HG03196 (cell line): ENCODE results near the gene EXOC4.

ENCODE experiments used
- ATAC-seq: cut with Tn5 transposase; IDR thresholded peaks from one replicate; pipeline ENCODE4 v1.9.1; 2021; ENCODE audit not compliant: unreplicated experiment

Gene EXOC4

DNA sequence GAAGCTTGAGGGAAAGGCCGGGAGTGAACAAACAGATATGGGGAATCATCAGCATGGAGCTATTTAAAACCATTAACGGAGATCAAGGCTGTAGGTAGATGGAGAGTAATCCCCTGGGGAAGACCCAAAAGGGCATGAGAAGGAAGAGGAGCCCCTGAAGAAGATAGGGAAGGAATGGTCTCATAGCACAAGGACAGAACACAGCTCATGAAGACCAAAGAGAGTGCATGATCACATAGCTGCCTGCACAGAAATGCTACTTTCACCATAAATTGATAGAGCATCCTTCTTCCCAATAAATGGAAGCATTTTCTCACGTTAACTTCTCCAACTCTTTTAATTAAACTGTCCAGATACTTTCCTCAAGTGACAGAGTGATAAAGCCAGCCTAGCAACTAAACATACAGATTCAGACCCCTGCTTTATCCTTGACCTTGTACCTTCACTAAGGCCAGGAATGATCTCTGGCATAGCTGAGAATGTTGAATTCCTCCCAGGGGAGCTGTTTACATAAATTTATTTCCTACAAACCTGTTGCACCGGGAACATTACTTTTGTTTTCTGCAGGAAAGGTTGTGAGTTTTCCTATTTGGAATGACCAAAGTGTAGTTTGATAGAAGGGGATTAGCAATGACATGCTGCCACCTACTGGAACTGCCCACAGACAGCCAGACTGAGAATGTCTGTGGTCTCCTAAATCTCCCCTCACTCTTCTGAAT lies 763.5 kb downstream of the EXOC4 start:
- ATAC-seq: no peak

DNA sequence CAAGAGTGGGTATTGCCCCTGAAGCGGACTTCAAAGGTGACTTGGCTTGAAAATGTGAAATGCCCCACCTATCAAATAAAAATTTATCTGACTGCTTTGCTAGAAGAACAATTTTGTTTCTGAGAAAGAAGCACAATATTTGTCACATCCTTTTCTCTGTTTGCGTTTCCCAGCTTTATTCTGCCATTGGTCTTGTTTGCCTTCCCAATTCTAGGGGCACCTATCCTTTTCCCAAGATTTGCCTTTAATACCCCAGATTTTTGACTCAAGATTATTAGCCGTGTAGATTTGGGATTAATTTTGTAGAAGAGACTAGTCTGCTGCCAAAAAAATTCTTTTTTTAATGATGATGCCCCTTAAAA lies 764.0 kb downstream of the EXOC4 start:
- no peak for ATAC-seq

DNA sequence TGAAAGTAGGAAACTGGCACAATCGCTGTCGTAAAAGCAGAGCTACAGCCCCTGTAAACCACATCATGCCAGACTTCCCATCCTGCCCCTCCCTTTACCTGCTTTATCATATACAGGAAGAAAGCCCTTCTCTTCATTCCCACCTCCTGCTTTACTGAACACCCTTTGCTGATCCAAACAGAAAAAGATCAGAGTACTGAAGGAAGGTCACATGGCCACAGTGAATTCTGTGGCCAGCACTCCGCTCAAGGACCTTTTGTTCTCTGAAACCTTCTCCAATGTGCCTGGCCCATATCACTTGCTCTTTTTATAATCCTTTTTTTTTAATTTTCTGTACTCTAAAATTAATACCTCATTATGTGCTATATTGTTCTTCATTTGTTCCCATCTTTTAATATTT lies 765.4 kb downstream of the EXOC4 start:
- no peak for ATAC-seq

DNA sequence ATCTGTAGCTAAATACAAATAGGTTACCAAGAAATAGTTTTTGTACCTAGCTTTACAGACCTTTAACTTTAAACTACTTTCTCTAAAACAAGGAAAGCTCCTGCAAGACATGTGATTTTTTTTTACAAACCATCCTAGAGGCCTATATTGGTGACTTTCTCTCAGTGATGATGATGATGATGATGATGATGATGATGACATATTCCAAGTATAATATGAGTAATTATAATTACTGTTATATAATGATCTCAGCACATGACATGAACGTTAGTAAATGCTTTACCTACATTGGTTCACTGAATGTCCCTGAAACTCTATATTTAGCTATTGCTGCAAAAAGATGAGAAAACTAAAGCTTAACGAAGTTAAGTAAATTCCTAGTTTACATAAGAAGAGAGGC lies 766.4 kb downstream of the EXOC4 start:
- ATAC-seq: no peak

DNA sequence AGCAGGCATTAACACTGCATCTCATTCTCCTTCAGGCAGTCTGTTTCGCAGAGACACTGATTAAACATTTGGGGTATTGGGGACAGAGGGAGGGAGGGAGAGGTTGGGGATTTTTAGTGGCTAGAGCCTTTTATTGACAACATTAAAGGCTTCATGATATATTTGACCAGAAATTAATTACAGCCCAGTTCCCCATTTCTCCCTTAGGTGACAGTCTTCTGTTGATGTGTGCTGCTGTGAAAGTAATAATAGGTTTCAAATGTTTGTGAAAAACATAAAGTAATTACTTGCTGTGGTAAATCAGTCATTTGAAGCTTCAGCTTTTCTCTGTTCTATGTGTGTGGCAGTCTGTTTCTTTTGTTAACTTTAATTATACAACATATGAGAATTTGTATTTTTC lies 769.0 kb downstream of the EXOC4 start:
- ATAC-seq: no peak

DNA sequence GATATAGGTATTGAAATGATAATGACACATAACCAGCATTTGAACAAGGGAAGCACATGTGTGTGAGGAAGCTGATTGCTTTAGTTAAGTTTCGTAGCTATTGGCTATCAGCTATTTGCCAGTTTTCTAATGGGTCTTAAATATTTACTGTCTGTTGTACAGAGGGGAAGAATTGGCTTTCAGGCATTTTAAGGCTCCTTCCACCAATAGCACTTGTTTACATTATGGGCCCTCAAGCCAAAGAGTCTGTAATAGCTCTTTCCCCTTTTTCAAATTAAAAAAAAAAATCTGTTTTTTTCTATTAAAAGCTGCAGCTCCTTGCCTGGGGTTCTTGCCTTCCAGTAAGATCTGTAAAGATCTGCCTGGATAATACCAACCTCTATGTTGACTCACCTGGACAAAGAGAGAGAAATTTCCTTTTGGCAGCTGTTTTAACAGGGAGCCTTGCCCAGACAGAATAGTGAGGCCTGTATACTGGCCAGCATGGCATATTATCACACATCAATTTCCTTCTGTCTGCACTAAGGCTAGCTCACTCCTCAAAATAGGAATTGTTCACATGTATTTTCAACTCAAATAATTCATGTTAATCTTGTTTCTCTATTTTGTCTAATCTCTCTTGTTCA lies 769.5 kb downstream of the EXOC4 start:
- ATAC-seq: no peak

DNA sequence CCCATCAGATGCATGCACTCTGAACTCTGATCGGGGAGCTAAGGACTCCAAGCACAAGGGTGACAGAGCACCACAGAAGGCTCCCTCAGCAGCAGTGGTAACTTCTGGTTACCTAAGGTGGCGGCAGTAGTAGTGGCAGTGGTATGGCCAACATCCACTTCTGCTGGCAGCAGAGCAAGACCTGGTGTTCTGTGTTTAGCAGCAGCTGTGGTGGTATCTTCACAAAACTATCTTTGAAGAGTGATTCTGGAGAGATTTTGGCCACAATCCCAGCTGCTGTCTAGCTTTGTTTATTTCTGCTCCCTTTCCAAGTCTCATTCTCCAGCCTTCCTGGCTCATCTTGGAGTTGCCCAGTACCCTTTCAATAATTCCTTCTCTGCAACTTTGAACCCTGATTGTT lies 771.9 kb downstream of the EXOC4 start:
- ATAC-seq: no peak

DNA sequence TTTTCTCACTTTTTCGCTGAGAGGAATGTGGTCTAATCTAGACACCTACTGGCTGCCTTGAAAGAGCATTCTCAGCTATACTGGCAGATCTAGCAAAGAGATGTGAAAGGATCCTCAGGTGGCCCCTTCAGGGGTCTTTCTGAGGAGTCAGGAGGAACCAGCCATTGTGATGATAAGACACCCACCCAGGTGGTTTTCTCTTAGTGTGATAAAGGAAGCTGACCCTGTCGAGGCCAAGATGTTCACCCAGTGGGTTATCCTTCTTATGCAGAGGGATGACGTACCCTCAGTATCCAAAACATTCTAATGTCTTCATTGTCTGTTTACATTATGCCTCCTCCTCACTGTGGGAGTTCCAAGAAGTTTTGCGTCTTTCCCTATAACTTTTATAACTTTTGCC lies 776.0 kb downstream of the EXOC4 start:
- ATAC-seq: no peak

DNA sequence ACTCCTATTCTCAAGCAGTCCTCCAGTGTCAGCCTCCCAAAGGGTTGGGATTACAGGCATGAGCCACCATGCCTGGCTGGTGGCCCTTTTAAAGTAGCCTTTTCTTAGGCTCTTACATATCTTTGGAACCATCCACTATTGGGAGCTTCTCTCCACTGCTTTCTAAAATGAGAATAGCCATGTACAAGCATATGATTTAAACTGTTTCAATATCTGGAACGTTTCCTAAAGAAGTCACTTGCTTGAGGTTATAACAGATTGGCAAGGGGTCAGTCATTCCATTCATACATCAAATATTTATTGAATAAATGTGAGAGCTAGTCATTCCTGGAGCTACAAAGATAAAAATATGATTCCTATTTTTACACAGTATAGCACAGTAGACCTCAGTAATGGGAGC lies 776.9 kb downstream of the EXOC4 start:
- no peak for ATAC-seq

DNA sequence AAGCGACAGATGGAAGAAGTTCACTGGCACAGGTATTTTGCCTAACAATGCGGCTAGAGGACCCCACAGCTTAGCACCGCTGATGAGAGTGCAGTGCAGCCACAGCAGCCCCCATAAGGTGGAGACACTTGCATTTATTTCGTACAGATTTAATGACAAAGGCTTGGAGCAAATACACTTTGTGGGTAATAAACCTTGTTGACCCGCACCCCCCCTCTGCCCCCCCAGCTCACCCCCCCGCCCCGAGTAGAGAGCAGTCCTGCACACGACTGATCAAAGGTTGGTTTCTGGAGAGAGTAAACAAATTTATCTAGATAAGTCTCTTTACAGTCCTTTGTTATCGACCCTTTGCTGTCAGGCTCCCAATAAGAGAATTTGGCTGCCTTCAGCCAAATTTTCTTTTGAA lies 777.6 kb downstream of the EXOC4 start:
- ATAC-seq: no peak

DNA sequence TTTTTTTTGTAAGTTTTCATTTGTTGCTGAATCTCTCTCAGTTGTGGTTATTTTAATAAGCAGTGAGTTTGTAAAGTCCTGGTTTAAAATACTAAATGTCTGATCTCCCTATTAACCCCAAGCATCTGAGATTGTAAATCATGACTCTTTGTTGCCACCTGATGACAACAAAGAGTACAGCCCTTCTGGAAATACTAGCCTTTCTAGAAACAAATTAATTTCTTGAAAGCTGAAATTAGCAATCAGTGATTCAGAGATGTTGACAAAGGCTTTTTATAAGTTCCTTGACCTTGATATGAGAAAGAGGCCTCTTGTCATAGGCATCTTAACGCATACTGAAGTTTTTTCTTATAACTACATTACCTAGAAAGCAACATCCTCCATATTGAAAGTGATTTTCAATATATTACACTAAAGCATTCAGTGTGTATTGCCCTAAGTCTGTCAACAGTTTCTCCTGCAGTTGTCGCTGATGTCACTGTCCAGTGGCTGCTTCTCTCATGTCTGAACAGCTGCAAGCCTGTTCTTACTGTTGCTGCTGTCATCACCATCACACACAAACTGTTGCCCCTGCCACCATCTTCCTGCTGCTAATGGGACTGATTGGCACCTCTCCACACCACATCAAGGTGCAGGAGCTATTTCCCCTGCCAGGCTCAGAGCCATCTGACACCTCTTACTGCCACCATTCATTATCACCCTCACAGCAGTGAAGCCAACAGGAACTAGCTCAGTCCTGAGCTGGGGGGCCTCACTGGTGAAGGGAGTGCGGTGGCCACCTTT lies 779.1 kb downstream of the EXOC4 start:
- ATAC-seq: no peak

DNA sequence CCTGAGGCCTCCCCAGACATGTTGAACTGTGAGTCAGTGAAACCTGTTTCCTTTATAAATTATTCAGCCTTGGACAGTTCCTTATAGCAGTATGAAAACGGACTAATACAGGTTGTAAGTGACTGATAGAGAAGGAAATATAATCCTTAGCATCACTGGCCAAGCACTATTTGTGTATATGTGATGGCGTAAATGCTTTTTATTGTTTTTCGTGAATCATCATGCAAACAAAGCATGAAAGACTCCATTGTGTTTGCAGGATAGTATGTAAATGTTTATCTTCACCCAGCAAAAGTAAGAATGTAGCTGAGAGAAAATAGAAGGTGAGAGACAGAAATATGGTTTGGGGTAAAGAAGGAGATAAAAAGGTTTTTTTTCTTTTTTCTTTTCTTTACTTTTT lies 781.8 kb downstream of the EXOC4 start:
- ATAC-seq: no peak

DNA sequence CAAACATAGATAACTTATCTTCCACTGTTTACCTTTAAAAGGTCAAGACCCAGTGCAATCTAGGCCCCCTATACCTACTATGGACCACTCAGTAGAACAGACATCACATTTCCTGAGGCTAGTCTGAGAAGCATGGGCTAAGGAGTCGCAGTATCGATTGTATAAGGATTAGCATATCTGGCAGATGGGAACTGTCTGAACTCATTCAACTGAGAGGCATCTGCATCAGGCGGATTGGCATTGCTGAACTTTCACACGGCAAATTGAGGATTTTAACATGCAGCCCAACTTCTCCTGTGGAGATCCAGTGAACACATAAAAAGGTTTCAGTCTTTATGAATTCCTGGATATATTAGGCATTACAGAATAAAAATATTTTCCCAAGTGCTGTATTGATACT lies 785.1 kb downstream of the EXOC4 start:
- no peak for ATAC-seq

DNA sequence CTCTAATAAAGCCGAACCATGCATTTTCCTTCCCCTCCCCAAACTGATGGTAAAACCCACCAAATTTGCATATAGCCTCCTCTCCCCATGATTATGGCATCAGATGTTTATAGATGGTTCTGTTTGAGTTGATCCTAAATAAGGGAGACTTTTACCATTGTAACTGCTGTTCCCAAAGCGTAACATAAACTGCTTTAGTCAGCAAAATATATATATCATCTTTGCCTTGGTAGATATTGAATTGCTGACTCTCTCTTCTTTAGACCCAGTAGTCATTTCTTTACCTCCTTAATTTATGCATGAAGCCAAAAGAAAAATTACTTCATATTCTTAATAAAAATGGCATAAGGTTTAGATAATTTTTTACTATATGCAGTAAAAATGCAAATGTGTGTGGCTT lies 788.1 kb downstream of the EXOC4 start:
- no peak for ATAC-seq

DNA sequence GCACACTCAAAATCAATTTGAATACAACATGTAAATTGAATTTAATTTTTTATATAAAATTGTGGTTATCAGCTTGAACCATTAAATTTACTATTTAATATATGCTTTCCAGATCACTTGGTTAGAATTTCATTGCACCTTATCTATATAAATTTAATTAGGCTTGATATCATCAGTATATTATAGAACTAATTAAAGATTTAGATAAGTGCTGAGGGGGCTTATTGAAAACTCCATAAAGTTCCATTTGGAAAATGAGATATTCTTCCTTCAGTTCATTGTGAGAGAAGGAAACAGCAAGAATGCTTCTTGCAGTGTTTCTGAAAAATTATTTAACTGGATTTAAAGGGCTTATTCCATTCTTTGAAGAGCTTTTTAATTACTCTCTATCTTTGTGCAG lies 788.6 kb downstream of the EXOC4 start:
- no peak for ATAC-seq

DNA sequence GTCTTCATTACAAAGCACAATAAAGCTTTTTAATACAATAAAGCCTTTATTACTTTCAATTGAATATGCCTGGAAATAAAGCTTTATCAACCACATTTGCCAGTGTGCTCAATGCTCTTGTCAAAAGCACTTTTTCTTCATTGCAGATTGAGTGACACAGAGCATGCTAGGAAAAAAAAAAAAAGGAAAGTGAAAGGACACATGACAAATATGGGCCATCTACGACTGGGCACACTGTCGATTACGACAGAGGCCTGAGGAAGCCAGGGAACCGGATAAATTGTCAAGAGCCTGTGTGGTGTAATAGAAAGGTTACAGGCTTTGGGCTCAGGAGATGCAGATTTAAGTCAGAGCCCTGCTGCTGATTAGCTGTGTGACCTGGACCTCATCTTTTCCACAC lies 789.4 kb downstream of the EXOC4 start:
- no peak for ATAC-seq

DNA sequence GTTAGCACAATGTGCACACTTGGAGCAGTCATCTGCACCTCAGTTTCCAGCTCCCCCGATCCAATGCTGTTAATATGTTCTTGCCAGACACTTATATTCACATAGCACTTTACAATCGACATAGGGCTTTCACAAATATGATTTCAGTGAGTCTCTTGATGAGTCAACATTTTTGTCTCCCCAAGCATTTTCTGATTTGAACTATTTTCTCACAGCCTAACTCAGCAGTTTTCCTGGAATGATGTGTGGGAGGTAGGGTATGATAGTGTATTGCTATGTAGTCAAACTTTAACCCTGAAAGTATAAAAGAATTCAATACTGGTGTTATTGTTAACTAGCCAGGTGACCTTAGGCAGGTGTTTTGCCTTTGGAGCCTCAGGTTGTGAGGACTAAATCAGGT lies 791.8 kb downstream of the EXOC4 start:
- no peak for ATAC-seq

DNA sequence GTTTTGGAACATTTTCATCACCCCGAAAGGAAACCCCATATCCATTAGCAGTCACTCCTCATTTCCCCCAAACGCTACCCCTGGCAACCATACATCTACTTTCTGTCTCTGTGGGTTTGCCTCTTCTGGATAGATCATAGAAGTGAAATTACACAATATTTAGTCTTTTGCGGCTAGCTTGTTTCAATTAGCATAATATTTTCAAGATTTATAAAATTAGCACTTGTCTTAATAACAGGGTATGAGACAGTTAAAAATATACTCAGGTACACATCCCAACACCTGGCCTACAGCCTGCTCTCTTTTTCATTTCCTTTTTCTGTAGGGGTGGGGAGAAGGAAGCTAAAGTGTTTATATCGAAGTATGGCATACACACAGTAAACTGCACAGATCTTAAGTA lies 792.8 kb downstream of the EXOC4 start:
- no peak for ATAC-seq

DNA sequence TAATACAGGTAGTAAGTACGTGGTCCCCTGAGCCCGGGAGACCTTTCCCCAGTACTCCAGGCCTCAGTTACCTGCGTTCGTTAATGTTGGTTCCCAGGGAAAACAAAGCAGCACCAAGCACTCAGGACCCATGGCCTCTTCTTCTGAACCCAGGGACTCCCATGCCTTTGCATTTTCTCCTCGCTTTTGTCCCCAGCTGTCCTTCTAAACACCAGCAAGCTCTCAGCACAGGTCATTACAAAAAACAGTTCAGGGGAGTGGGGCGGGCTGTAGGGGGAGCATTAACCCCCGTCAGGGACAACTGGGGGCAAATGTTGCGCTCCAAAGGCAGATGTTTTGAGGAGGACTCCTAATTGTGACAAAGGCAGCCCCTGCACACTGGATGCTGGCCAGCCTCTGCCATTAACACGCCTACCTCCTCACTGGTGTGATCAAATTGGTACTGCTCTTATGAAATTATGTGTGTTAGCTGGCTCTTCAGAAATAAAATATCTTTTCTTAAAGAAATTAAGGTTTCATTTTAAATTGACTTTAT lies 793.8 kb downstream of the EXOC4 start:
- ATAC-seq: no peak

DNA sequence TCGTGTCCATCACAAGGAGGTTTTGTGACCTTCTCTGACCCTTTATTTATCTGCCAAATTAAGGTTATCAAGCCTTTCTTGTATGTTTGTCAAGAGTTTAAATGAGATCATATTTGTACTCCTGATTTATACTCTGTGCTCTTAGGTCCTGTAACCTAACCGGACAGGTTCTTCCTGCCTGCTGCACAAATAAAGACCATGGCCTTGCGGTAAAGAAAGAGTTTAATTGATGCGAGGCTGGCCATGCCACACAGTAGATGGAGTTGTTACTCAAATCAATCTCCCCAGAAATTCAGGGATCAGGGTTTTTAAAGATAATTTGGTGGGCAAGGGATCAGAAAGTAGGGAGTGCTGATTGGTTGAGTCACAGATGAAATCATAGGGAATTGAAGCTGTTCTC lies 794.8 kb downstream of the EXOC4 start:
- no peak for ATAC-seq

DNA sequence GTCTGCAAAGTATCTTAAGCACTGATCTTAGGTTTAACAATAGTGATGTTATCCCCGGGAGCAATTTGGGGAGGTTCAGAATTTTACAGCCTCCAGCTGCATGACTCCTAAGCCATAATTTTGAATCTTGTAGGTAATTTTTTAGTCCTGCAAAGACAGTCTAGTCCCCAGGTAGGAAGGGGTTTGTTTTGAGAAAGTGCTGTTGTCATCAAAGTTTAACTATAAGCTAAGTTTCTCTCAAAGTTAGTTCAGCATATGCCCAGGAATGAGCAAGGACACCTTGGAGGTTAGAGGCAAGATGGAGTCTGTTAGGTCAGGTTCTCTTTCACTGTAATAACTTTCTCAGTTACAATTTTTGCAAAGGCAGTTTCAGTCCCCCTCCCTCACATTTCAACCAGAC lies 795.3 kb downstream of the EXOC4 start:
- ATAC-seq: no peak

DNA sequence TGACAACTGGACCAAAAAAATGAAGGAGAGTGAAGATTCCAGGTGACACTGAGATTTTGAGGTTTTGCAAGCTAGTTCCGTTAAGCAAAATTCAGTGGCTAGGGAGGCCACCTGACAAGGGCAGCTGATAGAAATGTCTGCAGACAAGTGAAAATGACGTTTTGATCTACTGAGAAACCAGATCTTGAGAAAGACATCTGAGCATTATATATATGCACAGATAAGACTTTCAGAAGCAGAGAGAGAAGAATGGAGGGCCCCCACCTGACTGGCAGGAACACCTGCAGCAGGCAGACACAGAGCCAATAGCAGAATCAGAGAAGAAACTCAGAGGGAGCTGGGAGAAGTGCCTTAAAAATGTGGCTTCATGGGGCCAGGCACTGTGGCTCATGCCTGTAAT lies 798.1 kb downstream of the EXOC4 start:
- no peak for ATAC-seq
